ENCODE measurements around the gene EFNA4.

- no peak for TF ChIP-seq TEAD4 (IDR thresholded peaks at IDR 0.05)
- no peak for TF ChIP-seq YY1 (IDR thresholded peaks at IDR 0.05; ENCODE audit: low read depth)
- TF ChIP-seq, protein P1, sequence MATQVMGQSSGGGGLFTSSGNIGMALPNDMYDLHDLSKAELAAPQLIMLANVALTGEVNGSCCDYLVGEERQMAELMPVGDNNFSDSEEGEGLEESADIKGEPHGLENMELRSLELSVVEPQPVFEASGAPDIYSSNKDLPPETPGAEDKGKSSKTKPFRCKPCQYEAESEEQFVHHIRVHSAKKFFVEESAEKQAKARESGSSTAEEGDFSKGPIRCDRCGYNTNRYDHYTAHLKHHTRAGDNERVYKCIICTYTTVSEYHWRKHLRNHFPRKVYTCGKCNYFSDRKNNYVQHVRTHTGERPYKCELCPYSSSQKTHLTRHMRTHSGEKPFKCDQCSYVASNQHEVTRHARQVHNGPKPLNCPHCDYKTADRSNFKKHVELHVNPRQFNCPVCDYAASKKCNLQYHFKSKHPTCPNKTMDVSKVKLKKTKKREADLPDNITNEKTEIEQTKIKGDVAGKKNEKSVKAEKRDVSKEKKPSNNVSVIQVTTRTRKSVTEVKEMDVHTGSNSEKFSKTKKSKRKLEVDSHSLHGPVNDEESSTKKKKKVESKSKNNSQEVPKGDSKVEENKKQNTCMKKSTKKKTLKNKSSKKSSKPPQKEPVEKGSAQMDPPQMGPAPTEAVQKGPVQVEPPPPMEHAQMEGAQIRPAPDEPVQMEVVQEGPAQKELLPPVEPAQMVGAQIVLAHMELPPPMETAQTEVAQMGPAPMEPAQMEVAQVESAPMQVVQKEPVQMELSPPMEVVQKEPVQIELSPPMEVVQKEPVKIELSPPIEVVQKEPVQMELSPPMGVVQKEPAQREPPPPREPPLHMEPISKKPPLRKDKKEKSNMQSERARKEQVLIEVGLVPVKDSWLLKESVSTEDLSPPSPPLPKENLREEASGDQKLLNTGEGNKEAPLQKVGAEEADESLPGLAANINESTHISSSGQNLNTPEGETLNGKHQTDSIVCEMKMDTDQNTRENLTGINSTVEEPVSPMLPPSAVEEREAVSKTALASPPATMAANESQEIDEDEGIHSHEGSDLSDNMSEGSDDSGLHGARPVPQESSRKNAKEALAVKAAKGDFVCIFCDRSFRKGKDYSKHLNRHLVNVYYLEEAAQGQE (IDR thresholded peaks at IDR 0.05; ENCODE audit: low read depth), result no peak
- no peak for TF ChIP-seq ZBTB7A (IDR thresholded peaks at IDR 0.05; ENCODE audit: low read depth)
- no peak for TF ChIP-seq RAD21 (IDR thresholded peaks at IDR 0.05; ENCODE audit: low read depth)
- TF ChIP-seq EP300 (IDR thresholded peaks at IDR 0.05; ENCODE audit: borderline replicate concordance), result no peak
These were observed 50.0 kb downstream of the EFNA4 start for GRCh38 chr1:155113450-155113980.
